ENCODE data around the gene CDS2.

CDS2 gene

DNA sequence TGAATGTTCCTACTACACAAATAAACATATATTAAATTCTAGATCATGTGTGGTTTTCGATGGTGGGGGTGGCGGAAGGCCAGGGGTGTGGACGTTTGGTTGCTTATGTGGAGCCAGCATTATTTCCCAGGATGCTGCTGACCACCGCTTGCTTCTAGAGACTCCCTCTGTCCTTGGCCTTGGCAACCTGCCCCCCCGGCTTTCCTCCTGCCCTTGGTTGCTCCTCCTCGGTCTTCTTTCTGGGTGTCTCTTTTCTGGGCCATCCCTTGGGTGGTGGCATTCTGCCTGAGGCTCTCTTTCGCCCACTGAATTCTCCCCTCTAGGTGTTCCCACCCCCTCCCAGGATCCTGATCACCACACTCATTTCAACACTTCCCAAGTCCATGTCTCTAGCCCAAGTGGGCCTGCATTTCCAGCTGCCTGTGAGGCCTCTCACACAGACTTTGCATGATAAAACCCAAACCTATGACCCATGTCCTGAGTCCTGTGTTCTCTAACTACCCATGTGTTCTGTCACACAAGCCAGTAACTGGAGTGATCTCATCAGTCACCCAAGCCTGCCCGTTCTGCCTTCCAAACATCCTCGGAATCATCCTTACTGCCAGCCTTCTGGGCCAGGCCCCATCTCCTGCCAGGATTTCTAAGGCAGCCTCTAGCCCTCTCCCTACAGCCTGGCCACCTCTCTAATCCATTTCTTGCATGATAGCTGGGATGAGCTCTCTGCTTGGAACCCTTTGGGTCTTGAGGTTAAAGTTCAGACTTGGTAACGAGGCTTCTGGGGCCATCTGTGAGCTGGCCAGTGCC lies 71.2 kb downstream of the CDS2 start:
- no peaks in the 10 kb centered on the region for H3K36me3 ChIP-seq (ENCODE audit: insufficient read depth)
- H3K79me2 ChIP-seq (ENCODE audit: insufficient read depth, low read depth), result no peaks in the 10 kb centered on the region
- H3K4me1 ChIP-seq (ENCODE audit: low read depth, poor library complexity, severe bottlenecking), result peaks cover 14% of the 10 kb centered on the region
- no peak overlapping the region for H3K4me3 ChIP-seq (IDR thresholded peaks at IDR 0.05; ENCODE audit: insufficient read depth, low read depth, low read length)
- TF ChIP-seq, protein P1, sequence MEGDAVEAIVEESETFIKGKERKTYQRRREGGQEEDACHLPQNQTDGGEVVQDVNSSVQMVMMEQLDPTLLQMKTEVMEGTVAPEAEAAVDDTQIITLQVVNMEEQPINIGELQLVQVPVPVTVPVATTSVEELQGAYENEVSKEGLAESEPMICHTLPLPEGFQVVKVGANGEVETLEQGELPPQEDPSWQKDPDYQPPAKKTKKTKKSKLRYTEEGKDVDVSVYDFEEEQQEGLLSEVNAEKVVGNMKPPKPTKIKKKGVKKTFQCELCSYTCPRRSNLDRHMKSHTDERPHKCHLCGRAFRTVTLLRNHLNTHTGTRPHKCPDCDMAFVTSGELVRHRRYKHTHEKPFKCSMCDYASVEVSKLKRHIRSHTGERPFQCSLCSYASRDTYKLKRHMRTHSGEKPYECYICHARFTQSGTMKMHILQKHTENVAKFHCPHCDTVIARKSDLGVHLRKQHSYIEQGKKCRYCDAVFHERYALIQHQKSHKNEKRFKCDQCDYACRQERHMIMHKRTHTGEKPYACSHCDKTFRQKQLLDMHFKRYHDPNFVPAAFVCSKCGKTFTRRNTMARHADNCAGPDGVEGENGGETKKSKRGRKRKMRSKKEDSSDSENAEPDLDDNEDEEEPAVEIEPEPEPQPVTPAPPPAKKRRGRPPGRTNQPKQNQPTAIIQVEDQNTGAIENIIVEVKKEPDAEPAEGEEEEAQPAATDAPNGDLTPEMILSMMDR (conservative IDR thresholded peaks at IDR 0.05; ENCODE audit: low read depth, low read length), result no peak
- H3K4me2 ChIP-seq, result no peak overlapping the region
- H3K27me3 ChIP-seq (ENCODE audit: insufficient read depth, low read depth), result no peaks in the 10 kb centered on the region
- no peaks in the 10 kb centered on the region for H4K20me1 ChIP-seq (ENCODE audit: insufficient read depth)
- H3K9ac ChIP-seq, result no peak overlapping the region
- H3K27ac ChIP-seq, result no peak overlapping the region
- H2AFZ ChIP-seq (ENCODE audit: low read depth), result no peak overlapping the region

DNA sequence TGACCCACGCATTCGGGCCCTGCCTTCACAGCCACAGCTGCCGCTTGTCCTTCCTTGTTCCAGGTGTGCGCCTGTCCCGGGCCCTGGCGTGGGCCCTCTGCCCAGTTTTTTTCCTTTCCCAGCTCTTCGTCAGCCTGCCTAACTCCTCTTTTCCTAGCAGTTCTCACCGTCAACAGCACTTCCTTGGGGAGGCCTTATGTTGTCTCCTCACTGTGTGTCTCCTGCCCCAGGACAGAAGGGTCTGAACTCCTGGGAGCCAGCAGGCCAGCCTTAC lies 71.8 kb downstream of the CDS2 start:
- Histone ChIP-seq H4K20me1 (ENCODE audit: insufficient read depth) (no peaks in the 10 kb centered on the region), H3K4me1 (ENCODE audit: low read depth, poor library complexity, severe bottlenecking) (peaks cover 9% of the 10 kb centered on the region), H3K27ac (no peak overlapping the region)

DNA sequence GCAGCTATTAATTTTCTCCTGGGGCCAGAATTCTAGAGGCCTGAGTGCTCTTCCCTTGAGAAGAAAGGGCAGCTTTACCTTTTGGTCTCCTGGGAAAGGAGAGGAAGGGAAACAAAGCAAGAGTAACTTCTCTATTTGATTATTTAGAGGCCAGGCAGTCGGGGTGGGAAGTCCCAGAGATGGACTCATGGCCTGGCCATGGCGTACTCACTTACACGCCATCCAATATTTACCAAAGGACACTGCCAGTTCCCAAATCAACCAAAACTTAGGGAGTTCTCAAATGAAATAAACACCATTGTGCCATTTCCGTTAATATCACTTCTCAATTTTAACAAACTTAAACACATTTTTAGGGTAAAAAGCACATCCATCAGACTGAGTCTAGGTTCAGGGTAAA lies 76.6 kb downstream of the CDS2 start:
- Histone ChIP-seq H3K27ac (no peak overlapping the region), H4K20me1 (ENCODE audit: insufficient read depth) (no peaks in the 10 kb centered on the region), H3K27me3 (ENCODE audit: insufficient read depth, low read depth) (no peaks in the 10 kb centered on the region), H3K4me2 (no peak overlapping the region), H3K4me3 (IDR thresholded peaks at IDR 0.05; ENCODE audit: insufficient read depth, low read depth, low read length) (no peak overlapping the region), H3K79me2 (ENCODE audit: insufficient read depth, low read depth) (no peaks in the 10 kb centered on the region), H3K36me3 (ENCODE audit: insufficient read depth) (no peaks in the 10 kb centered on the region), H3K9ac (no peak overlapping the region), H3K4me1 (ENCODE audit: low read depth, poor library complexity, severe bottlenecking) (no peaks in the 10 kb centered on the region), H2AFZ (ENCODE audit: low read depth) (no peak overlapping the region)
- TF ChIP-seq, protein P1 (conservative IDR thresholded peaks at IDR 0.05; ENCODE audit: low read depth, low read length), result no peak

More for the DNA sequence above, 71.8 kb downstream of the CDS2 start:
- Histone ChIP-seq H3K4me2 (no peak overlapping the region), H2AFZ (ENCODE audit: low read depth) (no peak overlapping the region), H3K27me3 (ENCODE audit: insufficient read depth, low read depth) (no peaks in the 10 kb centered on the region), H3K9ac (no peak overlapping the region), H3K79me2 (ENCODE audit: insufficient read depth, low read depth) (no peaks in the 10 kb centered on the region), H3K4me3 (IDR thresholded peaks at IDR 0.05; ENCODE audit: insufficient read depth, low read depth, low read length) (no peak overlapping the region), H3K36me3 (ENCODE audit: insufficient read depth) (no peaks in the 10 kb centered on the region)
- TF ChIP-seq, protein P1 (conservative IDR thresholded peaks at IDR 0.05; ENCODE audit: low read depth, low read length), result no peak

DNA sequence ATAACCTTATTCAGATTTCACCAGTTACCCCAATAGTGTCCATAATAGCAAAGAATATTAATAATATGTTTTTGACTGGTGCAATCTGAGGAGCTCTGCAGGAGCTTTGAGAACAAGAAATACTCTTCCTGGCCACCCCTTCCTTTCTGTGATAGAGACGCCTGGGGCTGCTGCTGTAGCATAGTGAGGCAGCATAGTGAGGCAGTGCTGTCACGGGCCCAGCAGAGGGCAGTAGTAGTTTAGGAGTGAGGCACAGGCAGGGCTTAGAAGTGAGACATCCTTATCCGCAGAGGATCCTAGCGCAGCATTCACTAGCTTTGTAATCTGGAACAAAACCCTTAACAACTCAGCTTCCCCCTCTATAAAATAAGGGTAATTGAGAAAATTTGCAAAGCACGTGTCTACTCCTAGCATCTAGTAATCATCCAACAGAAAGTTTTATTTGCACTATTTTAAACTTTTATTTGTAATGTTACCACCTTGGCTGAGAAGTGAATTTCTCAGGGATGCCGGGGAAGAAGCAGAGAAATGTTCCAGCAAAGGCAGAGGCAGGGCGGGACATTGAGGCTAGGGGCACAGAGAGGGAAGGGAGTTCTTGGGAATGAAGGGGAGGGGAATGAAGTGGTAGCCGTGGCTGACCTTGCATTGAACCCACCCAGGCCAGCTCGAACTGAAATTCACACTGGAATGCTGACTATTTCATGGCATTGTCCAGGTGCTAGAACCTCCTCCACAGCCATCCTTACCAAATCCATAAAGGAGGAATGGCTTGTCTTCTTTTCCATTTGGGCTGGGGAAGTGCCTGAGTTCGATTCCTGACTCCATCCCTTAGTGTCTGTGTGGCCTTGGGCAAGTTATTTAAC lies 78.8 kb downstream of the CDS2 start:
- Histone ChIP-seq H4K20me1 (ENCODE audit: insufficient read depth) (no peaks in the 10 kb centered on the region), H3K4me3 (IDR thresholded peaks at IDR 0.05; ENCODE audit: insufficient read depth, low read depth, low read length) (no peak overlapping the region), H2AFZ (ENCODE audit: low read depth) (no peak overlapping the region), H3K79me2 (ENCODE audit: insufficient read depth, low read depth) (no peaks in the 10 kb centered on the region), H3K4me2 (no peak overlapping the region), H3K4me1 (ENCODE audit: low read depth, poor library complexity, severe bottlenecking) (no peaks in the 10 kb centered on the region), H3K27me3 (ENCODE audit: insufficient read depth, low read depth) (no peaks in the 10 kb centered on the region), H3K36me3 (ENCODE audit: insufficient read depth) (no peaks in the 10 kb centered on the region), H3K9ac (no peak overlapping the region), H3K27ac (no peak overlapping the region)
- TF ChIP-seq, protein P1 (conservative IDR thresholded peaks at IDR 0.05; ENCODE audit: low read depth, low read length), result peak; percentile 77

All from KMS-11 (cell line).